Left ventricle myocardium inferior (tissue), 1 donor: ENCODE data around the gene LRBA. TPM values are rescaled to one million over a fixed set of nuclear protein-coding genes. Genes with fewer than 3 reads are reported as not detected.

Source experiments
- DNase-seq: peaks from one replicate; pipeline ENCODE4 v3.0.0-alpha.2; 2020
- H3K27ac ChIP-seq: fragments of 200-600 bp; replicated peaks from 2 replicates; pipeline ENCODE4 v1.8.0; 2021
- H3K27me3 ChIP-seq: fragments of 200-600 bp; 2 replicates; pipeline ENCODE4 v1.8.0; 2021; ENCODE audit warnings: low read depth
- H3K36me3 ChIP-seq: fragments of 200-600 bp; 2 replicates; pipeline ENCODE4 v1.8.0; 2021
- H3K4me1 ChIP-seq: fragments of 200-600 bp; 2 replicates; pipeline ENCODE4 v1.8.0; 2021
- H3K4me3 ChIP-seq: fragments of 200-600 bp; 2 replicates; pipeline ENCODE4 v1.8.0; 2021; ENCODE audit warnings: mild to moderate bottlenecking, moderate library complexity
- H3K9me3 ChIP-seq: fragments of 200-600 bp; replicated peaks from 2 replicates; pipeline ENCODE4 v1.8.0; 2021
- CTCF ChIP-seq: fragments of 200-600 bp; IDR thresholded peaks from 2 replicates; pipeline ENCODE4 v1.8.0; 2021; ENCODE audit warnings: antibody characterized with exemption, mild to moderate bottlenecking, borderline replicate concordance
- intact Hi-C: fragments of 100-400 bp; cut with micrococcal nuclease; formaldehyde crosslinking; loops from one replicate; pipeline ENCODE4 v1.11.0; 2022
- total RNA-seq: library from RNA; stranded (reverse); fragmentation: NEBNext Ultra II Directional; extraction: Animal tissue kit (Norgen Biotek cat#: 25700); gene quantifications from one replicate; pipeline ENCODE4 v1.2.1, GENCODE V29; 2021
- donor health status: DM: no; HTN: yes; CAD: no; lungs with severe emphysema.

The LRBA gene
- total RNA-seq, 1 donor from 2014 or later = 19.1 TPM

- intact Hi-C loops = no loop called here
- peaks cover 5% of the 10 kb centered on the region for H3K9me3 ChIP-seq
- no peak overlapping the region for H3K4me3 ChIP-seq
- no peak for TF ChIP-seq CTCF
- no peak for DNase-seq
- H3K36me3 ChIP-seq = no peaks in the 10 kb centered on the region
- no peaks in the 10 kb centered on the region for H3K27me3 ChIP-seq
- H3K4me1 ChIP-seq = peaks cover 17% of the 10 kb centered on the region
- peak overlapping the region; percentile 15 for H3K27ac ChIP-seq
Measured at GRCh38 chr4:150950657-150951288, 64.3 kb downstream of the LRBA start.

- no peaks in the 10 kb centered on the region for H3K27me3 ChIP-seq
- H3K36me3 ChIP-seq = no peaks in the 10 kb centered on the region
- H3K9me3 ChIP-seq = peaks cover 5% of the 10 kb centered on the region
- no peak for TF ChIP-seq CTCF
- no peak overlapping the region for H3K27ac ChIP-seq
- peaks cover 17% of the 10 kb centered on the region for H3K4me1 ChIP-seq
- intact Hi-C loops = no loop called here
- H3K4me3 ChIP-seq = no peak overlapping the region
- no peak for DNase-seq
Measured at GRCh38 chr4:150949943-150950342, 65.1 kb downstream of the LRBA start.

GRCh38 chr4:150949342-150949741, 65.7 kb downstream of the LRBA start:
- DNase-seq = no peak
- Histone ChIP-seq H3K36me3 (no peaks in the 10 kb centered on the region), H3K27me3 (no peaks in the 10 kb centered on the region), H3K9me3 (peaks cover 5% of the 10 kb centered on the region), H3K27ac (no peak overlapping the region), H3K4me3 (no peak overlapping the region), H3K4me1 (peaks cover 17% of the 10 kb centered on the region)
- no peak for TF ChIP-seq CTCF
- intact Hi-C loops = no loop called here

- no peak overlapping the region for H3K27ac ChIP-seq
- H3K36me3 ChIP-seq = no peaks in the 10 kb centered on the region
- intact Hi-C loops = no loop called here
- no peak for DNase-seq
- peaks cover 5% of the 10 kb centered on the region for H3K9me3 ChIP-seq
- no peak overlapping the region for H3K4me3 ChIP-seq
- no peak for TF ChIP-seq CTCF
- H3K27me3 ChIP-seq = no peaks in the 10 kb centered on the region
- peaks cover 21% of the 10 kb centered on the region for H3K4me1 ChIP-seq
Measured at GRCh38 chr4:150948710-150949109, 66.4 kb downstream of the LRBA start.

GRCh38 chr4:150948074-150948473, 67.0 kb downstream of the LRBA start:
- Histone ChIP-seq H3K4me3 (no peak overlapping the region), H3K9me3 (peaks cover 5% of the 10 kb centered on the region), H3K27me3 (no peaks in the 10 kb centered on the region), H3K36me3 (no peaks in the 10 kb centered on the region), H3K27ac (no peak overlapping the region), H3K4me1 (peaks cover 21% of the 10 kb centered on the region)
- no peak for DNase-seq
- TF ChIP-seq CTCF = no peak
- intact Hi-C loops = no loop called here
